Esophagus muscularis mucosa (tissue), 3 donors: ENCODE measurements around the gene PCID2.

ENCODE experiments used
- POLR2AphosphoS5 ChIP-seq, 2 donors: sonication (generic); formaldehyde crosslinking; IDR thresholded peaks; one replicate each; pipeline ENCODE4 v1.6.1; 2017; ENCODE audit warnings: antibody characterized with exemption in 2 of 2
- TF ChIP-seq, protein P1 (sequence below), 3 experiments: fragments of 200-600 bp in 2 of 3; fragments of 450-650 bp in 1 of 3; sonication (generic) in 2 of 3; IDR thresholded peaks; one replicate each; pipeline ENCODE4 v1.5.1; 2017 to 2019; ENCODE audit warnings: antibody characterized with exemption in 3 of 3, mild to moderate bottlenecking in 2 of 3, moderate library complexity in 1 of 3

DNA sequence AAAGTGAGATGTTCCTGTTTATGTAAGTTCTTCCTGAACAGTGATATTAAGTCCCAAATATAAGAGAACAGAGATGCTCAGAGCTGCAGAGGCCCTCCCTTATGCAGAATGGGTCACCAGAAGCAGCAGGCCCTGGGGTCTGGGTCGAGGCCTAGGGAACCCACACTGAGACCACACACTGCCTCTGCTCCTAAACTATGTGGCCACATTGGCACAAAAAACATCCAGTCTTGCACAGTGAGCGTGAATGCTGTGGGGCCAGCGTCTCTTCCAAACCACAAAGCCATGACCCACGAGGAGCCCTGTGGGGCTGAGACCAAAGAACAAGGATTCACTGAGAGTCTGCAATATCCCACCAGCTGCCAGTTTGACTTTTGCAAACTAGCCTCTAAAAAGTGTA is 26.4 kb downstream of the PCID2 start:
- TF ChIP-seq POLR2AphosphoS5 (IDR thresholded peaks at IDR 0.05) = no peak
- TF ChIP-seq, protein P1, sequence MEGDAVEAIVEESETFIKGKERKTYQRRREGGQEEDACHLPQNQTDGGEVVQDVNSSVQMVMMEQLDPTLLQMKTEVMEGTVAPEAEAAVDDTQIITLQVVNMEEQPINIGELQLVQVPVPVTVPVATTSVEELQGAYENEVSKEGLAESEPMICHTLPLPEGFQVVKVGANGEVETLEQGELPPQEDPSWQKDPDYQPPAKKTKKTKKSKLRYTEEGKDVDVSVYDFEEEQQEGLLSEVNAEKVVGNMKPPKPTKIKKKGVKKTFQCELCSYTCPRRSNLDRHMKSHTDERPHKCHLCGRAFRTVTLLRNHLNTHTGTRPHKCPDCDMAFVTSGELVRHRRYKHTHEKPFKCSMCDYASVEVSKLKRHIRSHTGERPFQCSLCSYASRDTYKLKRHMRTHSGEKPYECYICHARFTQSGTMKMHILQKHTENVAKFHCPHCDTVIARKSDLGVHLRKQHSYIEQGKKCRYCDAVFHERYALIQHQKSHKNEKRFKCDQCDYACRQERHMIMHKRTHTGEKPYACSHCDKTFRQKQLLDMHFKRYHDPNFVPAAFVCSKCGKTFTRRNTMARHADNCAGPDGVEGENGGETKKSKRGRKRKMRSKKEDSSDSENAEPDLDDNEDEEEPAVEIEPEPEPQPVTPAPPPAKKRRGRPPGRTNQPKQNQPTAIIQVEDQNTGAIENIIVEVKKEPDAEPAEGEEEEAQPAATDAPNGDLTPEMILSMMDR (IDR thresholded peaks at IDR 0.05) = no peak
